HCT116 (cell line): ENCODE data around the gene HSH2D. TPM values are rescaled to one million over a fixed set of nuclear protein-coding genes. Genes with fewer than 3 reads are reported as not detected.

Source experiments
- ATAC-seq: fragments of 200-7000 bp; cut with Tn5 transposase; 2 replicates; pipeline ENCODE4 v1.9.1; 2020; ENCODE audit warnings: mild to moderate bottlenecking, moderate library complexity
- BruUV-seq: library from RNA; stranded (reverse); fragments of 400-500 nt; replicated peaks from 2 replicates; lab custom pipeline; 2021; lab: Mats Ljungman, UMichigan
- CTCF ChIA-PET: fragments of 300-600 bp; sonication (Branson Sonifier 250); formaldehyde crosslinking; loops from one replicate; lab custom pipeline; 2021; ENCODE audit warnings: antibody characterized with exemption; lab: Charles Lee
- POLR2A ChIA-PET: fragments of 300-600, 350-600 bp; sonication (Branson Sonifier 250); formaldehyde crosslinking; loops from one replicate; lab custom pipeline; 2021; ENCODE audit warnings: antibody characterized with exemption; lab: Charles Lee
- RAD21 ChIA-PET, 2 experiments: fragments of 300-600 bp; sonication (Branson Sonifier 250); formaldehyde crosslinking; loops; one replicate each; lab custom pipeline; 2023; ENCODE audit warnings: low total read pairs in 2 of 2; ENCODE audit not compliant: uncharacterized antibody in 2 of 2, unreplicated experiment in 2 of 2, low non-redundant PET in 1 of 2; lab: Charles Lee
- DNase-seq: peaks from one replicate; pipeline ENCODE4 v3.0.0-alpha.2; 2010; ENCODE audit warnings: low read depth, low spot score
- H2AFZ ChIP-seq: fragments of 200-600 bp; shearing (Covaris generic), sonication (generic); 2 replicates; pipeline ENCODE4 v1.6.1; 2017; ENCODE audit warnings: low read depth, mixed run types, mixed read lengths, antibody characterized with exemption, low read length; ENCODE audit not compliant: poor library complexity, severe bottlenecking
- H3K27ac ChIP-seq: 2 replicates; pipeline ENCODE4 v1.5.1; 2012; ENCODE audit warnings: low read depth, low read length
- H3K27me3 ChIP-seq: fragments of 200-600 bp; sonication (generic); 2 replicates; pipeline ENCODE4 v1.6.1; 2016; ENCODE audit warnings: mixed run types, low read length, mixed read lengths; ENCODE audit not compliant: insufficient read depth
- H3K36me3 ChIP-seq, 2 experiments: fragments of 200-500 bp in 1 of 2; fragments of 200-600 bp in 1 of 2; sonication (Bioruptor generic) in 1 of 2; sonication (generic) in 1 of 2; 2 replicates each; pipeline versions ENCODE4 v1.5.1 to v1.6.1; 2014 to 2016; ENCODE audit warnings: low read length in 2 of 2, inconsistent platforms in 1 of 2, mixed read lengths in 1 of 2, mixed run types in 1 of 2; ENCODE audit not compliant: insufficient read depth in 2 of 2, control insufficient read depth in 1 of 2
- H3K4me1 ChIP-seq, 2 experiments: fragments of 200-600 bp in 1 of 2; sonication (generic) in 1 of 2; 2 replicates each; pipeline versions ENCODE4 v1.5.1 to v1.6.1; 2012 to 2017; ENCODE audit warnings: low read length in 2 of 2, inconsistent platforms in 1 of 2, mild to moderate bottlenecking in 1 of 2, mixed read lengths in 1 of 2, mixed run types in 1 of 2, moderate library complexity in 1 of 2; ENCODE audit not compliant: insufficient read depth in 2 of 2, control insufficient read depth in 1 of 2
- H3K4me2 ChIP-seq: fragments of 200-600 bp; sonication (generic); 2 replicates; pipeline ENCODE4 v1.6.1; 2017; ENCODE audit warnings: mixed run types, low read length, mixed read lengths
- H3K4me3 ChIP-seq, 2 experiments: fragments of 200-600 bp in 1 of 2; sonication (generic) in 1 of 2; replicated peaks in 1 of 2; 2 replicates each; pipeline ENCODE4 v1.5.1; 2011 to 2016; ENCODE audit warnings: low read length in 2 of 2, control low read depth in 1 of 2, low read depth in 1 of 2, mild to moderate bottlenecking in 1 of 2, mixed read lengths in 1 of 2, mixed run types in 1 of 2
- H3K79me2 ChIP-seq: fragments of 200-600 bp; sonication (generic); 2 replicates; pipeline ENCODE4 v1.6.1; 2017; ENCODE audit warnings: mild to moderate bottlenecking, mixed run types, low read length, moderate library complexity, mixed read lengths; ENCODE audit not compliant: insufficient read depth
- H3K9ac ChIP-seq: fragments of 200-600 bp; sonication (generic); 2 replicates; pipeline ENCODE4 v1.6.1; 2016; ENCODE audit warnings: low read length, mixed read lengths
- H3K9me2 ChIP-seq: fragments of 200-600 bp; sonication (generic), shearing (Covaris generic); 2 replicates; pipeline ENCODE4 v1.6.1; 2017; ENCODE audit warnings: mixed run types, mild to moderate bottlenecking, moderate library complexity; ENCODE audit not compliant: insufficient read depth
- H3K9me3 ChIP-seq, 2 experiments: fragments of 200-500 bp in 1 of 2; fragments of 200-600 bp in 1 of 2; sonication (Bioruptor generic) in 1 of 2; sonication (generic) in 1 of 2; 2 replicates each; pipeline ENCODE4 v1.6.1; 2014 to 2017; ENCODE audit warnings: low read length in 2 of 2, mixed read lengths in 2 of 2, inconsistent platforms in 1 of 2, low read depth in 1 of 2, mild to moderate bottlenecking in 1 of 2, mixed run types in 1 of 2, moderate library complexity in 1 of 2; ENCODE audit not compliant: control insufficient read depth in 1 of 2, insufficient read depth in 1 of 2
- H4K20me1 ChIP-seq: fragments of 200-600 bp; sonication (generic), shearing (Covaris generic); 2 replicates; pipeline ENCODE4 v1.6.1; 2017; ENCODE audit warnings: mixed run types, mild to moderate bottlenecking, moderate library complexity; ENCODE audit not compliant: insufficient read depth
- ATF3 ChIP-seq: IDR thresholded peaks from 2 replicates; pipeline ENCODE4 v1.6.1; 2012
- CBX3 ChIP-seq: IDR thresholded peaks from 2 replicates; pipeline ENCODE4 v1.6.1; 2012; ENCODE audit warnings: low read depth
- CEBPB ChIP-seq: IDR thresholded peaks from 2 replicates; pipeline ENCODE4 v1.6.1; 2012; ENCODE audit warnings: low read depth
- CTCF ChIP-seq, 3 experiments: fragments of 200-600 bp in 1 of 3; sonication (generic) in 1 of 3; IDR thresholded peaks in 2 of 3; conservative IDR thresholded peaks in 1 of 3; 2 replicates each; pipeline ENCODE4 v1.5.1; 2012 to 2017; ENCODE audit warnings: low read depth in 2 of 3, low read length in 2 of 3, antibody characterized with exemption in 1 of 3, borderline replicate concordance in 1 of 3, control low read depth in 1 of 3, mild to moderate bottlenecking in 1 of 3, mixed read lengths in 1 of 3, mixed run types in 1 of 3, moderate library complexity in 1 of 3; ENCODE audit not compliant: insufficient read depth in 1 of 3
- EGR1 ChIP-seq: IDR thresholded peaks from 2 replicates; pipeline ENCODE4 v1.6.1; 2012; ENCODE audit warnings: low read depth
- ELF1 ChIP-seq: IDR thresholded peaks from 2 replicates; pipeline ENCODE4 v1.6.1; 2012; ENCODE audit warnings: low read depth, borderline replicate concordance
- EZH2phosphoT487 ChIP-seq: fragments of 200-600 bp; IDR thresholded peaks from 2 replicates; pipeline ENCODE4 v1.6.1; 2018; ENCODE audit warnings: antibody characterized with exemption, borderline replicate concordance
- FOSL1 ChIP-seq: IDR thresholded peaks from 2 replicates; pipeline ENCODE4 v1.6.1; 2012; ENCODE audit warnings: low read depth
- POLR2A ChIP-seq: IDR thresholded peaks from 2 replicates; pipeline ENCODE4 v1.7.0; 2011; ENCODE audit warnings: borderline replicate concordance; ENCODE audit not compliant: insufficient read depth, insufficient read length; ENCODE audit errors: extremely low read depth
- POLR2AphosphoS5 ChIP-seq: IDR thresholded peaks from 2 replicates; pipeline ENCODE4 v1.6.1; 2011; ENCODE audit warnings: mild to moderate bottlenecking, low read depth, low read length, moderate library complexity
- RAD21 ChIP-seq: IDR thresholded peaks from 2 replicates; pipeline ENCODE4 v1.6.1; 2012; ENCODE audit warnings: low read depth, mild to moderate bottlenecking
- SP1 ChIP-seq: IDR thresholded peaks from 2 replicates; pipeline ENCODE4 v1.6.1; 2012; ENCODE audit warnings: low read depth
- SRF ChIP-seq: IDR thresholded peaks from 2 replicates; pipeline ENCODE4 v1.6.1; 2012; ENCODE audit warnings: low read depth
- YY1 ChIP-seq: IDR thresholded peaks from 2 replicates; pipeline ENCODE4 v1.6.1; 2011; ENCODE audit warnings: low read length, low read depth, moderate library complexity, mild to moderate bottlenecking; ENCODE audit not compliant: insufficient replicate concordance; ENCODE audit errors: extremely low read depth
- ZBTB33 ChIP-seq: IDR thresholded peaks from 2 replicates; pipeline ENCODE4 v1.6.1; 2011; ENCODE audit warnings: mild to moderate bottlenecking, low read length, moderate library complexity; ENCODE audit not compliant: insufficient replicate concordance; ENCODE audit errors: extremely low read depth
- ZFX ChIP-seq: fragments of 450-650 bp; IDR thresholded peaks from 2 replicates; pipeline ENCODE4 v1.6.1; 2017
- ZNF274 ChIP-seq: fragments of 200-500 bp; sonication (Bioruptor generic); IDR thresholded peaks from 2 replicates; pipeline ENCODE4 v1.6.1; 2014; ENCODE audit warnings: mild to moderate bottlenecking, low read depth, low read length, inconsistent platforms
- intact Hi-C: fragments of 100-400 bp; cut with micrococcal nuclease; formaldehyde crosslinking; loops from 2 replicates; pipeline ENCODE4 v1.10.0; 2022
- total RNA-seq: library from RNA; stranded (reverse); gene quantifications from one replicate; pipeline ENCODE4 v1.2.1, GENCODE V29; 2021; ENCODE audit not compliant: unreplicated experiment

Gene HSH2D
- total RNA-seq, 1 experiment from 2014 or later: 21.4 TPM

- H3K9me3 ChIP-seq: no peaks in the 10 kb centered on the region
- POLR2A ChIA-PET: no interaction called here
- H3K79me2 ChIP-seq: peaks cover 7% of the 10 kb centered on the region; the same call in 1 of the 2 replicates
- H3K9ac ChIP-seq: no peak overlapping the region
- intact Hi-C loops: no loop called here
- H3K4me1 ChIP-seq: no peaks in the 10 kb centered on the region
- H3K4me3 ChIP-seq: no peak overlapping the region
- no peaks in the 10 kb centered on the region for H3K9me2 ChIP-seq
- TF ChIP-seq CEBPB (no peak), FOSL1 (no peak), ELF1 (no peak), RAD21 (no peak), SP1 (no peak), POLR2AphosphoS5 (no peak), ZFX (no peak), ZBTB33 (no peak)
- H3K36me3 ChIP-seq: peaks cover 5 to 19% of the 10 kb centered on the region in 2 experiments; a peak in 3 of 4 replicates
- H3K4me2 ChIP-seq: no peak overlapping the region
- ATAC-seq (no peak), DNase-seq (no peak)
- H4K20me1 ChIP-seq: no peaks in the 10 kb centered on the region
- CTCF ChIA-PET: no interaction called here
- H2AFZ ChIP-seq: no peak overlapping the region
- no peaks in the 10 kb centered on the region for H3K27me3 ChIP-seq
- RAD21 ChIA-PET: interaction anchor here in 1 of 2 experiments (1.1 kb wide), 1 partner anchor 176 kb away, joined by 4 read pairs; no protein-coding TSS in a partner anchor
- BruUV-seq: no TSS peak
- no peak overlapping the region for H3K27ac ChIP-seq
Measured at GRCh38 chr19:16206637-16207036, 63.2 kb downstream of the HSH2D start.

- DNase-seq: no peak
- H3K9me3 ChIP-seq: no peaks in the 10 kb centered on the region
- H3K27ac ChIP-seq: no peak overlapping the region
- no peak overlapping the region for H3K4me2 ChIP-seq
- no peaks in the 10 kb centered on the region for H4K20me1 ChIP-seq
- intact Hi-C loops: no loop called here
- H3K9ac ChIP-seq: no peak overlapping the region
- no peaks in the 10 kb centered on the region for H3K9me2 ChIP-seq
- no peaks in the 10 kb centered on the region for H3K27me3 ChIP-seq
- peaks cover 5 to 19% of the 10 kb centered on the region in 2 experiments; a peak in 3 of 4 replicates for H3K36me3 ChIP-seq
- H3K79me2 ChIP-seq: peaks cover 4% of the 10 kb centered on the region; the same call in 1 of the 2 replicates
- no peaks in the 10 kb centered on the region for H3K4me1 ChIP-seq
- no peak overlapping the region for H3K4me3 ChIP-seq
- TF ChIP-seq YY1 (no peak), POLR2A (no peak), RAD21 (no peak), EZH2phosphoT487 (no peak), CBX3 (no peak), SP1 (no peak), ZNF274 (no peak), FOSL1 (no peak), CTCF (IDR thresholded peaks at IDR 0.05 in 2 of 3, conservative IDR thresholded peaks at IDR 0.05 in 1 of 3; ENCODE audit: borderline replicate concordance in 1 of 3, insufficient read depth in 1 of 3, low read depth in 2 of 3, low read length in 2 of 3) (no peak), POLR2AphosphoS5 (no peak), SRF (no peak), EGR1 (no peak), ZFX (no peak), ATF3 (no peak)
- RAD21 ChIA-PET: interaction anchor here in 1 of 2 experiments (1.1 kb wide), 1 partner anchor 176 kb away, joined by 4 read pairs; no protein-coding TSS in a partner anchor
- CTCF ChIA-PET: no interaction called here
- H2AFZ ChIP-seq: no peak overlapping the region
- BruUV-seq: no TSS peak
- POLR2A ChIA-PET: no interaction called here
- ATAC-seq: no peak
Measured at GRCh38 chr19:16207063-16207462, 63.6 kb downstream of the HSH2D start.
